Thyroid gland (tissue), 4 donors: Measurements from ENCODE around the gene PFN4.

Experiments used
- POLR2A ChIP-seq, 2 donors: fragments of 450-650 bp; IDR thresholded peaks; one replicate each; pipeline ENCODE4 v1.6.1; 2017; ENCODE audit warnings: antibody characterized with exemption in 2 of 2, mild to moderate bottlenecking in 2 of 2, moderate library complexity in 1 of 2
- TF ChIP-seq, protein P1 (sequence below), 6 experiments: fragments of 200-600 bp in 3 of 6; fragments of 450-650 bp in 3 of 6; sonication (generic) in 3 of 6; IDR thresholded peaks; one replicate each; pipeline ENCODE4 v1.5.1; 2016 to 2019; ENCODE audit warnings: antibody characterized with exemption in 6 of 6, mild to moderate bottlenecking in 2 of 6, inconsistent platforms in 1 of 6, moderate library complexity in 1 of 6

GRCh38 chr2:24117902-24118301 lies 5.2 kb downstream of the PFN4 start:
- TF ChIP-seq, protein P1, sequence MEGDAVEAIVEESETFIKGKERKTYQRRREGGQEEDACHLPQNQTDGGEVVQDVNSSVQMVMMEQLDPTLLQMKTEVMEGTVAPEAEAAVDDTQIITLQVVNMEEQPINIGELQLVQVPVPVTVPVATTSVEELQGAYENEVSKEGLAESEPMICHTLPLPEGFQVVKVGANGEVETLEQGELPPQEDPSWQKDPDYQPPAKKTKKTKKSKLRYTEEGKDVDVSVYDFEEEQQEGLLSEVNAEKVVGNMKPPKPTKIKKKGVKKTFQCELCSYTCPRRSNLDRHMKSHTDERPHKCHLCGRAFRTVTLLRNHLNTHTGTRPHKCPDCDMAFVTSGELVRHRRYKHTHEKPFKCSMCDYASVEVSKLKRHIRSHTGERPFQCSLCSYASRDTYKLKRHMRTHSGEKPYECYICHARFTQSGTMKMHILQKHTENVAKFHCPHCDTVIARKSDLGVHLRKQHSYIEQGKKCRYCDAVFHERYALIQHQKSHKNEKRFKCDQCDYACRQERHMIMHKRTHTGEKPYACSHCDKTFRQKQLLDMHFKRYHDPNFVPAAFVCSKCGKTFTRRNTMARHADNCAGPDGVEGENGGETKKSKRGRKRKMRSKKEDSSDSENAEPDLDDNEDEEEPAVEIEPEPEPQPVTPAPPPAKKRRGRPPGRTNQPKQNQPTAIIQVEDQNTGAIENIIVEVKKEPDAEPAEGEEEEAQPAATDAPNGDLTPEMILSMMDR (IDR thresholded peaks at IDR 0.05): no peak
- TF ChIP-seq POLR2A (IDR thresholded peaks at IDR 0.05): no peak
